Ishikawa (cell line): ENCODE measurements around the gene MAD1L1.

Experiments used
- CEBPB ChIP-seq: IDR thresholded peaks from 2 replicates; pipeline ENCODE4 v1.6.1; 2012
- EGR1 ChIP-seq: IDR thresholded peaks from 2 replicates; pipeline ENCODE4 v1.6.1; 2012
- MAX ChIP-seq: IDR thresholded peaks from 2 replicates; pipeline ENCODE4 v1.6.1; 2012

- TF ChIP-seq MAX, result no peak
- TF ChIP-seq EGR1, result no peak
- no peak for TF ChIP-seq CEBPB
These were observed 378.5 kb downstream of the MAD1L1 start for GRCh38 chr7:1853986-1854865.
